GM21717 (cell line): ENCODE measurements around the gene ACBD4.

ENCODE experiments used
- ATAC-seq: cut with Tn5 transposase; IDR thresholded peaks from one replicate; pipeline ENCODE4 v1.9.1; 2021; ENCODE audit warnings: mild to moderate bottlenecking, moderate library complexity; ENCODE audit not compliant: unreplicated experiment

Gene ACBD4

GRCh38 chr17:45177563-45177962 is 42.1 kb downstream of the ACBD4 start:
- no peak for ATAC-seq

GRCh38 chr17:45184144-45184543 is 48.7 kb downstream of the ACBD4 start:
- ATAC-seq, result no peak

- ATAC-seq, result no peak
These were observed 51.4 kb downstream of the ACBD4 start for GRCh38 chr17:45186801-45187354.

GRCh38 chr17:45189009-45189408 is 53.5 kb downstream of the ACBD4 start:
- ATAC-seq, result no peak

- ATAC-seq, result no peak
These were observed 55.2 kb downstream of the ACBD4 start for GRCh38 chr17:45190503-45191255.
